MG63 (cell line): Measurements from ENCODE around the gene ART1. TPM values are rescaled to one million over a fixed set of nuclear protein-coding genes. Genes with fewer than 3 reads are reported as not detected.
"Not testable (repeated sequence)": the region's sequence is repeated elsewhere in the genome, so short reads cannot be mapped to it uniquely, and the experiment has no call there.

Experiments
- DNase-seq: peaks from one replicate; pipeline ENCODE4 v3.0.0-alpha.2; 2020
- H3K27me3 ChIP-seq: fragments of 250-450 bp; sonication (Bioruptor Pico); 2 replicates; pipeline ENCODE4 v1.5.1; 2020; ENCODE audit warnings: mild to moderate bottlenecking, moderate library complexity
- H3K36me3 ChIP-seq: fragments of 250-450 bp; sonication (Bioruptor Pico); 2 replicates; pipeline ENCODE4 v1.5.1; 2020; ENCODE audit warnings: mild to moderate bottlenecking, moderate library complexity
- H3K4me3 ChIP-seq: fragments of 250-450 bp; sonication (Bioruptor Pico); 2 replicates; pipeline ENCODE4 v1.5.1; 2020; ENCODE audit warnings: mild to moderate bottlenecking, moderate library complexity
- H3K9me3 ChIP-seq: fragments of 250-450 bp; sonication (Bioruptor Pico); 2 replicates; pipeline ENCODE4 v1.5.1; 2020; ENCODE audit warnings: mild to moderate bottlenecking, moderate library complexity
- total RNA-seq: library from RNA; depleted of rRNA; stranded (reverse); fragments of >200 nt; shearing (Covaris generic); gene quantifications from 2 replicates; pipeline ENCODE4 v1.2.3, GENCODE V29; 2014; ENCODE audit warnings: low replicate concordance

The ART1 gene
- total RNA-seq, 1 experiment from 2014 or later = not detected

DNA sequence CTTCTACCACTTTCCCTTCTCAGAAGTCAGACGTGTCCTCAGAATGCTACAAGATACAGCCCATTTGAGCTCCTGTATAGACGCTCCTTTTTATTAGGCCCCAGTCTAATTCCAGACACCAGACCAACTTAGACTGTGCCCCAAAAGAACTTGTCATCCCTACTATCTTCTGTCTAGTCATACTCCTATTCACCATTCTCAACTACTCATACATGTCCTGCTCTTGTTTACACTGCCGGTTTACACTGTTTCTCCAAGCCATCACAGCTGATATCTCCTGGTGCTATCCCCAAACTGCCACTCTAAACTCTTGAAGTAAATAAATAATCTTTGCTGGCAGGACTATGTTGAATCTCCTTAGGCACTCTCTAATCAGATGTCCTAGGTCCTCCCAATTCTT lies 7.6 kb downstream of the ART1 start:
- H3K4me3 ChIP-seq, H3K27me3 ChIP-seq, DNase-seq, H3K36me3 ChIP-seq, H3K9me3 ChIP-seq: not testable (repeated sequence)

DNA sequence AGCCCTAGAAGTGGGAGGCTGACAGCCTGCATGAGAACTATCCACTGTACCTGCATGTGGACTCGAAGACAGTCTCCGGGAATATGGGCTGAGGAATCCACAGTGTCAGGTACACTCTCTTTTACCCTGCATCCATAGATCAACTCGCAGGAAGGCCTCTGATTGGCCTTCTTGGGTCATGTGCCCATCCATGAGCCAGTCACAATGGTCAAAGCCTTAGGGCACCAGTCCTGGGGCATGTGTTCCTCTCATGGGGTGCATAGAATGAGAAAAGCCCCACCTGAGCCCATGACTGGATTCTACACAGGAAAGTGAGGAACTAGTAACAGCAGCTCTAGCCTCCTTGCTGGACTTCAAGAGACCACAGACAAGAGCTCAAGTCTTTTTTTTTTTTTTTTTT lies 10.6 kb downstream of the ART1 start:
- H3K27me3 ChIP-seq = no peaks in the 10 kb centered on the region
- no peaks in the 10 kb centered on the region for H3K9me3 ChIP-seq
- DNase-seq = no peak
- no peaks in the 10 kb centered on the region for H3K36me3 ChIP-seq
- no peak overlapping the region for H3K4me3 ChIP-seq

DNA sequence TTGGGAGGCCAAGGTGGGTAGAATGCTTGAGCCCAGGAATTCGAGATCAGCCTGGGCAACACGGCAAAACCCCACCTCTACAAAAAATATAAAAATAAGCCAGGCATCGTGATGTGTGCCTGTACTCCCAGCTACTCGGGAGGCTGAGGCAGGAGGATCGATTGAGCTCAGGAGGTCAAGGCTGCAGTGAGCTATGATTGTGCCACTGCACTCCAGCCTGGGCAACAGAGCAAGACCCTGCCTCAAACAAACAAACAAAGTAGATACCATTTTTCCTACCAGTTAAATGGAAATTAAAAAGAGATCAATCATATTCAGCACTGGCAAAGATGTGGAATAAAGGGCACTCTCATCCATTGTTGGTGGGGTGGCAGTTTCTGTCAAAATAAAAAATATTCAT lies 12.4 kb downstream of the ART1 start:
- H3K9me3 ChIP-seq, H3K4me3 ChIP-seq, H3K27me3 ChIP-seq, H3K36me3 ChIP-seq, DNase-seq: not testable (repeated sequence)

DNA sequence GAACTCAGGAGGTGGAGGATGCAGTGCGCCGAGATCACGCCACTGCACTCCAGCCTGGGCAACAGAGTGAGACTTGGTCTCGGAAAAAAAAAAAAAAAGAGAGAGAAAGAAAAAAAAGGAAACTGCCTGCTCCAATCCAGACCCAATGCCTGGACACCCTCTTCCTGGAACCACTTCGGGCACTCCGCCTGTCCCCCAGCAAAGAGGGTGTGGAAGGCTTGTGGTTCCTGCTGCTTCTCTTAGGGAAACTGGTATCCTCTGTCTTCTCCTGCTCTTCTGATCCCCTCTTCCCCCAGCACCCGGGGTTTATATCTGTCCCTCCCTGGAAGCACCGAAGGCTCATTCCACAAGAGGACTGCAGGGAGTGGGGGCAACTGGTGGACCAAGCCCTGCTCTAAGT lies 13.3 kb downstream of the ART1 start:
- H3K27me3 ChIP-seq = no peaks in the 10 kb centered on the region
- H3K36me3 ChIP-seq = no peaks in the 10 kb centered on the region

DNA sequence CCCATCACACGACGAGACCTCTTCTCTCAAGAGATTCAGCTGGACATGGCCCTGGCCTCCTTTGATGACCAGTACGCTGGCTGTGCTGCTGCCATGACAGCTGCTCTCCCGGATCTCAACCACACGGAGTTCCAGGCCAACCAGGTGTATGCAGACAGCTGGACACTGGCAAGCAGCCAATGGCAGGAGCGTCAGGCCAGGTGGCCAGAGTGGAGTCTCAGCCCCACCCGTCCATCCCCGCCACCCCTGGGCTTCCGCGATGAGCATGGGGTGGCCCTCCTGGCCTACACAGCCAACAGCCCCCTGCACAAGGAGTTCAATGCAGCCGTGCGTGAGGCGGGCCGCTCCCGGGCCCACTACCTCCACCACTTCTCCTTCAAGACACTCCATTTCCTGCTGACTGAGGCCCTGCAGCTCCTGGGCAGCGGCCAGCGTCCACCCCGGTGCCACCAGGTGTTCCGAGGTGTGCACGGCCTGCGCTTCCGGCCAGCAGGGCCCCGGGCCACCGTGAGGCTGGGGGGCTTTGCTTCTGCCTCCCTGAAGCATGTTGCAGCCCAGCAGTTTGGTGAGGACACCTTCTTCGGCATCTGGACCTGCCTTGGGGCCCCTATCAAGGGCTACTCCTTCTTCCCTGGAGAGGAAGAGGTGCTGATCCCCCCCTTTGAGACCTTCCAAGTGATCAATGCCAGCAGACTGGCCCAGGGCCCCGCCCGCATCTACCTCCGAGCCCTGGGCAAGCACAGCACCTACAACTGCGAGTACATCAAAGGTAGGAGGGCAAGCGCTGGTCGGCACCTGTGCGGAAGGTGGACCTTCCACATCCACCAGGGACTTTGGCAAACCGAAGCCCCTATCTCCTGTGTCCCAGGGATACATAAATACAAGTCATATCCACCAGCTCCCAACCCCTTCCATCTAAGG lies 14.9 kb downstream of the ART1 start:
- no peak for DNase-seq
- H3K9me3 ChIP-seq = no peaks in the 10 kb centered on the region
- H3K27me3 ChIP-seq = no peaks in the 10 kb centered on the region
- no peak overlapping the region for H3K4me3 ChIP-seq
- H3K36me3 ChIP-seq = no peaks in the 10 kb centered on the region

More for the DNA sequence above, 13.3 kb downstream of the ART1 start:
- H3K4me3 ChIP-seq = no peak overlapping the region
- no peaks in the 10 kb centered on the region for H3K9me3 ChIP-seq
- DNase-seq = no peak

DNA sequence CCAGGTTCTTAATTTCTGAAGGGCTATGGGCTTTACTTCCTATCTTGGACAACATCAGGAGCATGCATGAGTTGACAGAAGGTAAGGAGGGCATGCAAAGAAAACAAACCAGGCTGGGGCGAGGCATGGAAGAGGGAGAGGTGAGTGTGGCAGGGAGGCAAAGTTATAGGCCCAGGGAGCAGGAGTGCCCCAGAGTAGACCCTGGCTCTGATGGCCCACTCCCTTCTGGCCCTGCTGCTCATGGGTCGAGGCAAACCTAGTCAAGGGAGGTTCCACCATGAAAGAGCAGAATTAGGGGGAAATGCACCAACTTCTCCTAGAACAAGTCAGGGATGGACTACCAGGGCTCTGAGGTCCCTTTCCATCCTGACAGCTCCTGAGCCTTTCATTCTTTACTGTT lies 16.0 kb downstream of the ART1 start:
- Histone ChIP-seq H3K9me3 (no peaks in the 10 kb centered on the region), H3K27me3 (no peaks in the 10 kb centered on the region), H3K4me3 (no peak overlapping the region), H3K36me3 (no peaks in the 10 kb centered on the region)
- DNase-seq = no peak

DNA sequence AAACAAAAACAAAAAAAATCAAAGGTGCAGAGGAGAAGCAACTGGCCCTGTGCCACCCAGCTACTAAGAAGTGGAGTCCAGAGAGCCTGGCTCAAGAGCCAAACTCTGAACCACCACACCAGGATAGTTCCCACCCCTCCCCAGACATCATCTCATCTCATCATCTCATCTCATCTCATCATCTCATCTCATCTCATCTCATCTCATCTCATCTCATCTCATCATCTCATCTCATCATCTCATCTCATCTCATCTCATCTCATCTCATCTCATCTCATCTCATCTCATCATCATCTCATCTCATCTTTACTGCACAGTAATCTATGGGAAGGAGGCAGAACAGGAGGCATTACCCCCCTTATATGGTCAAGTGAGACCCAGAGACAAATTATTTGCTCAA lies 17.9 kb downstream of the ART1 start:
- no peak for DNase-seq
- H3K36me3 ChIP-seq = no peaks in the 10 kb centered on the region
- H3K9me3 ChIP-seq = no peaks in the 10 kb centered on the region
- H3K27me3 ChIP-seq = no peaks in the 10 kb centered on the region
- H3K4me3 ChIP-seq = no peak overlapping the region

DNA sequence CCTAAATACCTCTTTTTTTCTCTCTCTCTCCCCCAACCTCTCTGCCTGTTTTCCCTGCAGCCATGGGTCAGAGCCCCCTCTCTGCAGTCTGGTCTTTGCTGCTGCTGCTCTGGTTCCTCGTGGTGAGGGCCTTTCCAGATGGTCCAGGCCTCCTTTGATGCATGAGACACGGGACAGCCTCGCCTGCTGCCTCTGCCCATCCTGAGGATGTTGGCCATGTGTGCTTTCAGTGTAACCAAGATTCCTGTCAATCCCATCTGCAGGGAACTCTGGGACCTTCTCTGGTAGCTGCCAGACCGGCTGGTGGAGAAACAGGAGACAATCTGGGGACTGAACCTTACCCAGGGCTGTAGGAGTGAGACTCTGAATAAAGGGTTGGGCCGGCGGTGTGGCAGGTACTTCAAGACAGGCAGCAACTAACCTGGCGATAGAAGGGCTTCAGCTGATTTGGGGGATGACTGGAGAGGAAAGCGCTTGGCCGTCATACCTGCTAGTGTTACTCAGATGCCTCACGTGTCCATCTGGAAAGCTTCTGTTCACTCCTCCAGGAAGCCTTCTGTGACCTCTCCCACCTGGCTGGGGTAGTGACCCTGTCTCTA lies 19.2 kb downstream of the ART1 start:
- H3K27me3 ChIP-seq = no peaks in the 10 kb centered on the region
- no peak overlapping the region for H3K4me3 ChIP-seq
- no peaks in the 10 kb centered on the region for H3K36me3 ChIP-seq
- DNase-seq = no peak
- H3K9me3 ChIP-seq = no peaks in the 10 kb centered on the region

DNA sequence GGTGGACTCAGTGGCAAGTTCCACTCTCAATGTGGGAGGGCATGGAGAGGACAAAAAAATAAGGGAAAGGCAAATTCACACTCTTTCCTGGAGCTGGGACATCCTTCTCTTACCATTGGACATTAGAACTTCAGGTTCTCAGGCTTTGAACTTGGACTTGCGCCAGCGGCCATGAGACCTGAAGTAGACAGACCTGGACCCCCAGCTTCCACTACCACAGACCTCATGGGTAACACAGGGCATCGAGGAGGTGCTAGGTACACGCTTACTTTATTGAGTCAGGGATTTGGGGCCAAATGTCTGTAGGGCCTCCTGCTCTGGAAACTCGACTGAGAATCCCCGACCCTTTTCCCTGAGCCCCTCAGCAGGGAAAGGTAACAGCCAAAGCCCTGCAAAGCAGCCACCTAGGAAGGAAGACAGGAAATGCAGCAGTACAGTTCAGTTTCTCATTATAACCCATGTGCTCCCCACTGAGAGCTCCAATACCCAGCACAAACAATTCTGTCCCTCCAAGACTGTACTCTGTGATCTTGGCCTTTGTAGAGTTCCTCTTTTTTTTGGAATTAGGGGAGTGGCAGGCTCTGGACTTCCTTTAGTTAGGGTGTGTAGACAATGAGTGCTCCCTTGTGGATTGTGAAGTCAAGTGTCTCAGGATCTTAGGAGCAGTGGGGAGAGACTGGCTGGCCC lies 20.6 kb downstream of the ART1 start:
- Histone ChIP-seq H3K27me3 (no peaks in the 10 kb centered on the region), H3K36me3 (no peaks in the 10 kb centered on the region; the same call in 1 of the 2 replicates), H3K4me3 (no peak overlapping the region), H3K9me3 (no peaks in the 10 kb centered on the region)
- no peak for DNase-seq

DNA sequence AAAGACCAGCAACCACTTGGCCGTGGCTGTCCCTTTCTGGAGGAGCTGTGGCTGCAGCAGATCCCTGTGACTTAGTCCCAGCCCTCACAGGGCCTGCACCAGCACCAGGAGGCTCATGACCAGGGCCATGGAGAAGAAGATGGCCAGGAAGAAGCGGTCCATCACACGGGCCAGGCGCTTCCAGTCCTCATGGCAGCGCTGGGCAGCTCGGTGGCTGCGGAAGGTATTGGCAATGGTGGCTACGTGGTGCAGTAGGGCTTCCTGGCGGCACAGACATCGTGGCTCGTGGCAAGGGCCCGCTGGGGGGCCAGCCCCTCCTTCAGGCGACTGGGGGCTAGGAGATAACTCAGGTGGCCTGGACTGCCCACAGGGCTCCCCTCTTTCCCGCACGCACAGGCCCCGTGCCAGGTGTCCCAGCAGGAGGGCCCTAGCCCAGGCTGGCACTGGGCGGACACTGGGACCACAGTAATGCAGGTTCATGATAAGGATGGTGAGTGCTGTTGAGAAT lies 21.1 kb downstream of the ART1 start:
- no peaks in the 10 kb centered on the region for H3K27me3 ChIP-seq
- no peak overlapping the region for H3K4me3 ChIP-seq
- H3K36me3 ChIP-seq = no peaks in the 10 kb centered on the region; the same call in 1 of the 2 replicates
- no peaks in the 10 kb centered on the region for H3K9me3 ChIP-seq
- no peak for DNase-seq

DNA sequence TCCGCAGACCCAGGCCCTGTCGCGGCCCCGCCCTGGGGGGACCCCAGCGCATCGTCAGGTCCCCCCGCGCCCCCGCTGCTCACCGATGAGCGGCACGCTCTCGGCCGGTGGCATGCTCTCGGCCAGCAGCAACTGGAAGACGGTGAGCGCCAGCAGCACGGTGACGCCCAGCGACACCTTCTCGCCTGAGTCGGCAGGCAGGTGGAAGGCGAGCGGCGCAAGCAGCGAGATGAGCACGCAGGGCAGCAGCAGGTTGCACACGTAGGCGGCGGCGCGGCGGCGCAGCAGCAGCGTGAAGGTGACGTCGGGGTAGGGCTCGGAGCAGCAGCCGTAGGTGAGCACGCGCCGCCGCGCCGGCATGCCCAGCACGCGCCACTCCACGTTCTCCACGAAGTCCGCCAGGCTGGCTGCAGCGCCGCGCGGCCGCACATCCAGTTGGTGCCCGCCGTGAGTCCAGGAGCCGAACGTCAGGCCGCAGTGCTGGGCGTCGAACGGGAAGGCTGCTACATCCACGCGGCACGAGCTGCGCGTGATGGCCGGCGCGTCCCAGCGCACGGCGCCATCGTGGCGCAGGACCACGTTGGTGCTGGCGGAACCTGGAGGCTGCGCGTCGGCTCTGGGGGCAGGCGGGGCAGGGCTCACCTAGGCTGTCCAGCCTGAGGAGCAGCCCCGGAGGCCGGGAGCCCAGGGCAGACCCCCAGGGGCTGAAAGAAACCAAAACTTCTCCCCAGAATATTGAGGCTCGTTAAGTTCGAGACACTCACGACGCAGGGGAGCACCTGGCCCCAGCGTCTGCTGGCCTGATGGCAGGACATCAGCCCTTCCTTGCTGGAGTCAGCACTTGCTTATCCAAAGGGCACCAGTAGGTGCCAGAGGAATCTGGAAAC lies 22.5 kb downstream of the ART1 start:
- Histone ChIP-seq H3K27me3 (no peaks in the 10 kb centered on the region), H3K36me3 (no peaks in the 10 kb centered on the region; the same call in none of the 2 replicates), H3K4me3 (no peak overlapping the region), H3K9me3 (no peaks in the 10 kb centered on the region)
- no peak for DNase-seq

DNA sequence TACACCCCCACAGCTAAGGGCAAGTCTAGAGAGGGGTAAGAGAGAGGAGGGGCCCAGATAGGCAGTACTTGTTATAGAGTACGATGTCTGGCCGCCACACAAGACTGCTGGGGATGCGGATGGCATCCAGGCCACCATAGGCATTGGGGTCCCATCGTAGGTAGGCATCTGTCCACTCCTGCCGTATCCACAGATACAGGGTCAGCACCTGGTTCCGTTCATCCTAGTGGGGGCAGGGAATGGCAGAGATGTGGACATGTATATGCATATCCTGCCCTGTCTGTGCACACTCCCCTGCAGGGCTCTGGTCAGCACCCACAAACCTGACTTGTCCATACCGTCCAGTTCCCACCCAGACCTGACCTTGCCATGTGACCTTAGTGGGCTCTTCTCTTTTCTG lies 24.2 kb downstream of the ART1 start:
- Histone ChIP-seq H3K27me3 (no peaks in the 10 kb centered on the region), H3K4me3 (no peak overlapping the region), H3K9me3 (no peaks in the 10 kb centered on the region), H3K36me3 (peaks cover 6% of the 10 kb centered on the region)
- DNase-seq = no peak

DNA sequence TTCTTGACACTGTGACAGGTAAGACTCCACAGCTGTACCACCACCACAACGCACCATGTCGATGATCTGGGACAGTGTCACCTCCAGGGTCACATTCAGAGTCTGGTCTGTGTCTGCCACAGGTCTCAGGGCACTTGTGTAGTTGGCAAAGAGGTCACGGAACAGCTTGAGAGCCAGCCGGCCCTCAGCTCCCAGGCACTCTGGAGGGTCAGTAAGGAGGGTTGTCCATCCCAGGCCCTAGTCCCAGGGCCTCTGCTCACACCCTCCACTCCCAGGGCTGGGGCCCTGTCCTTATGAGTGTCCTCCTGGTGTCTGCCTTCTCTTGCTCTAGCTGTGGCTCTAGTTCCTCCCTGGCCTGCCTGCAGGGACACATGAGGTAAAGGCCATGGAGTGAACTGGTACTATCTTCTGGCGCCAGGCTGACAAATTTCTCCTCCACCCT lies 24.8 kb downstream of the ART1 start:
- H3K27me3 ChIP-seq = no peaks in the 10 kb centered on the region
- H3K9me3 ChIP-seq = no peaks in the 10 kb centered on the region
- no peak for DNase-seq
- no peak overlapping the region for H3K4me3 ChIP-seq
- H3K36me3 ChIP-seq = peaks cover 6% of the 10 kb centered on the region

DNA sequence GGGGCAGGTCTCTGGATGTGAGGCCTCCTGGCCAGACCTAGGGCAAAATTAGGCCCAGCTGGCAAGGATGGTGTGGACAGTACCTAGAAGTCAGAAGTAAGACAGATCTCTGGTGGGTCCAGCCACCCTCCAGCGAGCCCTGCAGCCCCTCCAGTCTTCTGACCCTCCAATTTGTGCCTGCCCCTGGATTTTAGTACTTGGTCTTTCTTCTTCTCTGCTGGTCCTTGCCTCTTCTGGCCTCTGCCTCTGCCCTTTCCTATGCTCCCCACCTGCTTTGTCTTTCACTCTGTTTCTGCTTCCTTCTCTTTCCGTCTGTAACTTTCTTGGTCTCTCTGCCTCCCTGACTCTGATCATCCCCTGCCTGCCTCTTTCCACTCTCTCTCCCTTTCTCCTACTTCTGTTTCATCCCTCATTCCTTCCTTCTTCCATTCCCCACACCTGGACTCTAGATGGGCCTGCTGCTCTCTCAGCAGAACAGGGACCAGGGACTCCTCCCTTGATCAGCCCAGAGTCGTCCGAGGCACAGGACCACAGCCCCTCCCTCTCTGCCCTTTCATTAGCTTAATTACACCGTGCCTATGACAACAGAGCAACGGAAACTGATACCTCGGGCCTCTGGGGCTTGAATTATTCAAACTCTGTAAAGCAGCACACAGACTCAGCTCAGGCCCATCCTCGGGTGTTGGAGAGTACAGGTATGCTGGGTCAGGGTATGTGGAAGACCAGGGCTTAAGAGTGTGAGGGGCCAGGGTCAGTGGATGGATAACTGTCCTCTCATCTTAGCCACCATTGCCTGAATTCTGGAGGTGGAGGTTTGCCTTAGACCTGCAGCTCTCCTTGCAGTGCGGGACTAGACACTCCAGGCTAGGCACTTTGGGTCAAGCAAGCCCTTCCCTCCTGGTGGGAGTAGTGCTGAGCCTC lies 26.7 kb downstream of the ART1 start, which contains the start of gene CHRNA10:
CHRNA10 (minus strand) TSS at position 51 of the 921 bp plus-strand sequence. CDS start 72 bp downstream, outside the sequence.
- no peak for DNase-seq
- peaks cover 14% of the 10 kb centered on the region for H3K36me3 ChIP-seq
- H3K9me3 ChIP-seq = no peaks in the 10 kb centered on the region

DNA sequence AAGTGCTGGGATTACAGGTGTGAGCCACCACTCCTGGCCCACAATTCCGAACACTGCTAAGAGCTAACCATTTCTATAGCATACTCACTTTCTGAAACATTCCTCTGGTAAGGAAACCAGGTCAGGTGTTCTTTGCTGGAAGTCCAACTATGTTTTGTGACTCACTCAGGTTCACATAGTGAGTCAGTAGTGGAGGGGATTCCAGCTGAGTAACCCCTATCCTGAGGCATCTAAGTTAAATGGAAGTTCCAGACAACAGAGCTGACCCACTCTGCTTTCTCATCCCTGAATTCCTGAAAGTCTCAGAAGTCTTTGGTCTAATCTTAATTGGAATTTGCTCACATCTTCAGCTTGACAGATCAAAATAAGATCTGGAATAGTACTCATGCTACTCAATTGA lies 29.3 kb downstream of the ART1 start:
- Histone ChIP-seq H3K27me3 (no peaks in the 10 kb centered on the region), H3K9me3 (no peaks in the 10 kb centered on the region), H3K36me3 (peaks cover 22% of the 10 kb centered on the region), H3K4me3 (no peak overlapping the region)
- DNase-seq = no peak

More for the DNA sequence above, 26.7 kb downstream of the ART1 start, which contains the start of gene CHRNA10:
- Histone ChIP-seq H3K27me3 (no peaks in the 10 kb centered on the region), H3K4me3 (no peak within 1 kb of the TSS)
